Measurements from ENCODE around the gene PACS1.

PACS1 gene

DNA sequence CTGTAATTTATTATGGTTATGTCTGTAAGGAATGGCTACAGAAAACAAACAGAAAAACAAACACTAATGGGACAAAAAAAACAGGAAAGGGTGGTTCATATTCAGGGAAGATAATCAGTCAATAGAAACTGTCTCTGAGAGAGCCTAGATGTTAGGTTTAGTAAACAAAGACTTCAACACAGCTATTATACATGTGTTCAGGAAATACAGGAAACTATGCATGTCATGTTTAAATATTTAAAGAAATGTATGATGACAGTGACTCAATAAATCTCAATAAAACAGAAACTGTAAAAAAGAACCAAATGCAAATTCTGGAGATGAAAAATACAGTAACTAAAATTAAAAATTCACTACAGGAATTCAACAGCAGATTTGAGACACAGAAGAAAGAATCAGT, 76.0 kb downstream of the PACS1 start:
- no peak for DNase-seq

DNA sequence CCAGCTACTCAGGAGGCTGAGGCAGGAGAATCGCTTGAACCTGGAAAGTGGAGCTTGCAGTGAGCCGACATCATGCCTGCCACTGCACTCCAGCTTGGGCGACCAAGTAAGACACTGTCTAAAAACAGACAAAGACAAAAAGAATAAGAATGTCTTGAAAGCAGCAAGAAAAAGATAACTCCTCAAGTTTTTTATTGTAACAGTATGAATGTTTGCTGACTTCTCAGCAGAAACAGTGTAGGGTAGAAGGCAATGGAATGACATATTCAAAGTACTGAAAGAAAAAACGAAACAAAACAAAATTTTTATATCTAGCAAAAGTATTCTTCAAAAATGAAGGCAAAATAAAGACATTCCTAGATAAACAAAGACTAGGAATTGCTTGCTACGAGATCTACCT, 76.9 kb downstream of the PACS1 start:
- no peak for DNase-seq

GRCh38 chr11:66150140-66150539, 80.1 kb downstream of the PACS1 start:
- no peak for DNase-seq

- DNase-seq = no peak
Observed at GRCh38 chr11:66150725-66151124, 80.7 kb downstream of the PACS1 start.

DNA sequence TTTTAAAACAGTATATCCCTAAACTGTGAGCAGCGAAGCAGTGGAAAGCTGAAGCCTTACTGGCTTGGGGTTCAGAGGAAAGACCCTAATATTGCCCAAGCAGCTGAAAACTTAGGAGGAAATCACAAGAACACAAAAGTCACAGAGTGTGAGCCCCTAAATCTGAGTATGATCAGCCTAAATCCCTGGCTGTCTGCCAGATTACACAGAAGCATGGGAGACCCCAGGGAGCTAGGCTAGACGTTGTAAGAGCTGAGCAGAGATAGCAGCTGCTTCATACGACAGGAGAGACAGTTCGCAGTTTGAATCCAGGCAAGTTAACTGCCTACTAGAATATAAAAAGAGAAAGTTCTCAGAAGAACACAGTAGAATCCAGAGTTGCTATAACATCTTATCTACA, 81.2 kb downstream of the PACS1 start:
- DNase-seq = no peak

- DNase-seq = no peak
Observed at GRCh38 chr11:66154109-66154508, 84.0 kb downstream of the PACS1 start.

GRCh38 chr11:66155387-66156073, 85.5 kb downstream of the PACS1 start:
- no peak for DNase-seq

DNA sequence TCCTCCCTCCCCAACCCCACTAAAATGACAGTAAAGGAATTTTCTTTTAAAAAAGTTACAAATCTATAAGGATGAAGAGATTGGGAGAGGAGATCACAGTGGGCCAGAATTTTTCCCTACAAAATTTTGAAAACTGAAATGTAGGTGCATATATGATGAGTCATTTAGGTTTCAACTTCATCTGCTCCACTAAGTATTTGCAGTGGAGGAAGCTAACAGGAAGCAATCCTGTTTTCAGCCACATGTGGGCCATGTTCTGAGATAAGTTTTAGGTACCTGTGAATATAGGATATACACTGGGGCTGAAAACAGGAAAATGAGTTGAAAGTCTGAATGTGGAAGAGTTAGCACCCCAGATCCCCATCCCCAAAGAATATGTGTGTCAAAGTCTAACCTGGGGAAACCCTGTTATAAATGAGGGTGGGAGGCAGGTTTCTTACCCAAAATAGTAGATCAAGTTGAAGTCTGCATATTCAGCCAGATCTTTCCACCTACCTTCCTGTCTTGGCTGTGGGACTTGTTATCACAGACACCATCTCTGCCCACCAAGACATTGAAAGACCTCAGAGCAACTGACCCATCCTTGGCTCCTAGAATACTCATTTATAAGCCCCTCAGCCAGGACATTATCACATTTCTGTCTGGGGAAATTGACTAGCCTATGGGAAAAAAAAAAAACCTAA, 87.3 kb downstream of the PACS1 start:
- no peak for DNase-seq

- no peak for DNase-seq
Observed at GRCh38 chr11:66158156-66158555, 88.1 kb downstream of the PACS1 start.

DNA sequence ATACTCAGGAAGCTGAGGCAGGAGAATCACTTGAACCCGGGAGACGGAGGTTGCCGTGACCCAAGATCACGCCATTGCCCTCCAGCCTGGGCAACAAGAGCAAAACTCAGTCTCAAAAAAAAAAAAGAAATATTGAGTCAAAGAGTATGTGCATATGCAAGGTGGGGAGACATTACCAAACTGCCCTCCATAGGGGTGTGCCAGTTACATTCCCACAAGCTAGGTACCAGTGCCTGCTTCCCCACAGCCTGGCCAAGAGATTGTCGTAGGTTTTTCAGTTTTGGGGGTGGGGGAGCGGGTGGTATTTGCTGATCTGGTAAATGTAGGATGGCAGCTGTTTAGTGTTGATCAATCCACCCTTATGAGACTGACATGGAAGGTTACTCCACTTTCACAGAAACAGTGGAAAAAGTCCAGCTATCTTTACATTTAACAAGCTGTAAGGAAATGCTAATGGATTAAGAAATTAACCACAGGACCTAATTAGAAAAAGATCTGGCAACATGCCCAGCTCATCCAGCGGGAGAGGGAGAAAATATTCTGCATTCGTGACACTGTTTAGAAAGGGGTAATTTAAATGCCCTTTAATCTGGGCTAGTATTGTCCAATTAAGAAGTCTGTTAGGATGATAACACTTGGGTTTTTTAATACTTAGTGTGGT, 89.4 kb downstream of the PACS1 start:
- no peak for DNase-seq

GRCh38 chr11:66160709-66161108, 90.6 kb downstream of the PACS1 start:
- no peak for DNase-seq

DNA sequence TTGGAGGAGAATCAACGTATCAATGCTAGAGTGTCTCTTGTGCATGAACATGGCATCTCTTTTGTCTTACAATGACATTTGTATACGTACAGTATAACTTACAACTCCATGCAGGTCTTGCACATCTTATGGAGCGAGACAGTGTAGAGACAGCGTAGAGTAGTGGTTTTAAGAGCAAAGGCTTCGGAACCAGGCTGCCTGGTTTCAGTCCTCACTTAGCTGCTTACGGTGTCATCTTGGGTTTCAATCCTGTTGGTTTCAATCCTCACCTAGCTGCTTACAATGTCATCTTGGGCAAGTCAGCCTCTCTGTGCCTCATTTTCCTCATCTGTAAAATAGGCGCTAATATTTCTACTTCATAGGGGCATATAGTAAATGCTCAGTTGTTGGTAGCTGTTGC, 98.2 kb downstream of the PACS1 start:
- no peak for DNase-seq

- no peak for DNase-seq
Observed at GRCh38 chr11:66172146-66172545, 102.1 kb downstream of the PACS1 start.

GRCh38 chr11:66176650-66177049, 106.6 kb downstream of the PACS1 start:
- no peak for DNase-seq

- DNase-seq = no peak
Observed at GRCh38 chr11:66178183-66178582, 108.1 kb downstream of the PACS1 start.

GRCh38 chr11:66178871-66179270, 108.8 kb downstream of the PACS1 start:
- DNase-seq = no peak

GRCh38 chr11:66181632-66182315, 111.7 kb downstream of the PACS1 start:
- DNase-seq = no peak

- peak in 1 of 2 donors; percentile 4 for DNase-seq
Observed at GRCh38 chr11:66183494-66184048, 113.5 kb downstream of the PACS1 start.

DNA sequence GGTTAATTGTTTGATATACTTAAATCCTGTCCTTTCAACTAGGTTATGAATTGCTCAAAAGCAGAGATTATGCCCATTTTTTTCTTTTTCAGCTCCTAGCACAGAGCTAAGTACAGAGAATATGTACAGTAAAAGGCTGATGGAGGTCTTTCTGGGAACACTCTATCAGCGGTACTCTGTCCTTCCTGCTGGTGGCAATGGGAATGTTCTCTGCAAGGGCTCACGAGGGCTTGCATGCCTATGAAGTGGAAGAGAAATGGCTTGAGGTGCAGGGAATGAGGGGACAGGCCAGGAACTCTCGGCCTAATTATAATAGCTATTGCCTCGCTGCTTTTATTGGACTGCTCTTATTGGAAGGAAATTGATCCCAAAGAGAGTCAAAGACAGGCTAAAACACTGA, 114.7 kb downstream of the PACS1 start:
- DNase-seq = no peak

DNA sequence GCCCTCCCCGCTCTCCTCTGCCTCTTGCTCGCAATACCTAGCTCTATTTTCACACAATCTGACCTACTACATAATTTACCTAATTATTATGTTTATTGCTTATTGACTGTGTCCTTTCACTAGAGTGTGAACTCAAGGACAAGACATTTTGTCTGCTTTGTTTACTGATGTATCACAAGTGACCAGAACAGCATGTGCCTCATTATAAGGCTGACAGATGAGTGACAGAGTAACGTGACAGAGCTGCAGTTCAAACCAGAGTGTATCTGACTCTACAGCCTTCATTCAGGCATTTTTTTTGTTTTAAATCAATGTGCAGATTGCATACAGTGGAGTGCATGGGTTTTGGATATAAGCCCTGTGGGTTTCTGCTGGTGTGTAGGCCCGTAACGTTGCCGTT, 116.4 kb downstream of the PACS1 start:
- DNase-seq = no peak

- DNase-seq = no peak
Observed at GRCh38 chr11:66187453-66187852, 117.4 kb downstream of the PACS1 start.

DNA sequence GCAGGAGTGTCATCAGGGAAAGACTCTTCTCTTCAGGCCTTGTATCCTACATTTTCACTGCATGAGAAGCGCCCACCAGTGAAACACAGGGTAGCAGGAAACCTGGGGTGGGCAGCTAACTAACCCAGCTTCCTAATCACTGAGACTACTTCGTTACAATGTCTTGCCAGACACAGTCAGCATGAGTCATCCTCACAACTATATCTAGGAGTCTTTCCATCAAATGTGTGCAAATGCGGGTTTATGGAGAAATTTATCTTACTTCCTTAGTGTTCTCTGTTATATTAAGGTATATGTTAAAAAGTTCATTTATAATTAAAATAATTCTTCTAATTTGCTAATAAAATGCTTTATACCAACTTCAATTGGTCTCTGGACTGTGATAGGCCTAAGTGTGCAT, 118.5 kb downstream of the PACS1 start:
- DNase-seq = no peak

DNA sequence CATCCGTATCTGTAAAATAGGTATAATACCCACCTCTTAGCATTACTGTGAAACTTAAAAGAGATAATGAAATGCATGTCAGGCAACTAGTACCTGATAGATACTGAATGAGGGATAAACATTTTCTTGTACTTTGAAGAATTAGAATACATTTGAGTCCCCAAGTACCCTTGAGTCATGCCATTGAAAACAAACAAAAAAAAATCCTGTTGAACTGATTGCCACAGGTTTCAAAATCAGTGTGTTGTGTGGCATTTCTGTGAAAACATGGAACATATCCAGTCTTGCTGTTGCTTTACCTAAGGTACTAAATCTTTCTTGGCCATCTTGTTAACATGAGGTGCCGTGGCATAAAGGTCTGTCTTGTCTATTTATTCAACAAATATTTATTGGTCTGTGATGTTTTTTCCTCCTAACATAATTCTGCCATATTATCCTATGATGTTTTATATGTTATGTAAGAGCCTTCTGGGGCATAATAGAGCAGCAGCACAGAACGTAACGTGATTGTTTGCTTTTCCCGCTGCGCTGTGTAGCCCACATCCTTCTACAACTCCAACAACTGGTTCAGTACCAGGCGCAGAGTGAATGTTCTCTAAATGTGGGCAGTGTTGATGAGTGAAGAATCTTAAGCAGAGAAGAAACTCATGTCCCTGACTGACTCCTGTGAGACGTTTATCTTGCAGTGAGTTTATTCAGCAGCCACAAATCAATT, 119.1 kb downstream of the PACS1 start:
- no peak for DNase-seq

Data from activated CD4-positive, alpha-beta T cell treated with anti-CD3 and anti-CD28 coated beads for 4 hours (primary cell).